A549 (cell line): ENCODE measurements around the gene DYNC2H1. TPM values are rescaled to one million over a fixed set of nuclear protein-coding genes. Genes with fewer than 3 reads are reported as not detected.

Experiments
- ATAC-seq, 2 experiments: fragments of 200-7000 bp in 1 of 2; fragments of >200 bp in 1 of 2; cut with Nextera tagmentation in 1 of 2; cut with Tn5 transposase in 1 of 2; 3 replicates each; pipeline versions ENCODE4 v1.8.0 to v1.9.1; 2018 to 2020; ENCODE audit warnings: mild to moderate bottlenecking in 1 of 2, moderate library complexity in 1 of 2
- CTCF ChIA-PET: fragments of 300-600 bp; sonication (Branson Sonifier 250); formaldehyde crosslinking; extraction: SDS; loops from one replicate; lab custom pipeline; 2021; ENCODE audit warnings: antibody characterized with exemption, inconsistent platforms; lab: Yijun Ruan, JAX
- POLR2A ChIA-PET: fragments of 350-600 bp; formaldehyde crosslinking; extraction: SDS; loops from one replicate; lab custom pipeline; 2021; ENCODE audit warnings: antibody characterized with exemption, inconsistent platforms; lab: Yijun Ruan, JAX
- DNase-seq, 2 experiments: peaks; one replicate each; pipeline versions ENCODE4 v3.0.0 to v3.0.0-alpha.2; 2011 to 2016; ENCODE audit warnings: low read depth in 1 of 2, low spot score in 1 of 2
- FAIRE-seq: peaks from 2 replicates; lab custom pipeline; 2011; peaks lifted over from hg19 to GRCh38; lab: Jason Lieb, UNC
- H3K27ac ChIP-seq, 2 experiments: fragments of >200 bp; sonication (Bioruptor Twin); formaldehyde crosslinking; 3 replicates each; pipeline ENCODE4 v1.5.1; 2016 to 2017
- H3K4me1 ChIP-seq: fragments of >200 bp; sonication (Bioruptor Twin); formaldehyde crosslinking; 3 replicates; pipeline ENCODE4 v1.6.1; 2016
- H3K4me2 ChIP-seq: fragments of >200 bp; sonication (Bioruptor Twin); formaldehyde crosslinking; 3 replicates; pipeline ENCODE4 v1.6.1; 2016
- H3K4me3 ChIP-seq: fragments of >200 bp; sonication (Bioruptor Twin); formaldehyde crosslinking; 3 replicates; pipeline ENCODE4 v1.5.1; 2016
- H3K9me3 ChIP-seq: fragments of >200 bp; sonication (Bioruptor Twin); formaldehyde crosslinking; 3 replicates; pipeline ENCODE4 v1.6.1; 2016
- ATOH8 ChIP-seq: fragments of 250-450 bp; sonication (Bioruptor Pico); IDR thresholded peaks from 2 replicates; pipeline ENCODE4 v1.5.0; 2020; ENCODE audit warnings: low read depth, mild to moderate bottlenecking, moderate library complexity
- CHD2 ChIP-seq: fragments of 150-350 bp; IDR thresholded peaks from 2 replicates; pipeline ENCODE4 v1.6.1; 2014; ENCODE audit warnings: low read length; ENCODE audit not compliant: partially characterized antibody
- CHD4 ChIP-seq: fragments of 200-600 bp; sonication (generic); IDR thresholded peaks from 2 replicates; pipeline ENCODE4 v1.6.1; 2016; ENCODE audit warnings: antibody characterized with exemption, mild to moderate bottlenecking, borderline replicate concordance
- EHF ChIP-seq: fragments of 250-450 bp; sonication (Bioruptor Pico); IDR thresholded peaks from 2 replicates; pipeline ENCODE4 v1.5.0; 2020; ENCODE audit warnings: mild to moderate bottlenecking
- FOSL2 ChIP-seq, 2 experiments: fragments of 450-650 bp in 1 of 2; fragments of >200 bp in 1 of 2; sonication (Bioruptor Twin) in 1 of 2; formaldehyde crosslinking; IDR thresholded peaks; 2 replicates each; pipeline versions ENCODE4 v1.5.0 to v1.6.1; 2016 to 2020; ENCODE audit warnings: mild to moderate bottlenecking in 1 of 2, moderate library complexity in 1 of 2
- HDAC2 ChIP-seq: fragments of 200-600 bp; sonication (generic); IDR thresholded peaks from 2 replicates; pipeline ENCODE4 v1.6.1; 2016
- HMGXB4 ChIP-seq: fragments of 250-450 bp; sonication (Bioruptor Pico); IDR thresholded peaks from 2 replicates; pipeline ENCODE4 v1.5.0; 2021; ENCODE audit warnings: mild to moderate bottlenecking, moderate library complexity, borderline replicate concordance
- JUN ChIP-seq, 2 experiments: fragments of >200 bp; sonication (Bioruptor Twin); formaldehyde crosslinking; IDR thresholded peaks; 2 replicates in 1 of 2; 3 replicates in 1 of 2; pipeline ENCODE4 v1.6.1; 2016 to 2017
- KDM1A ChIP-seq: fragments of 200-600 bp; sonication (generic); IDR thresholded peaks from 2 replicates; pipeline ENCODE4 v1.6.1; 2016; ENCODE audit warnings: low read depth, mild to moderate bottlenecking
- KDM5A ChIP-seq: fragments of 200-600 bp; sonication (generic); IDR thresholded peaks from 2 replicates; pipeline ENCODE4 v1.6.1; 2016; ENCODE audit warnings: antibody characterized with exemption, mild to moderate bottlenecking
- MAX ChIP-seq: IDR thresholded peaks from 2 replicates; pipeline ENCODE4 v1.6.1; 2012
- MYC ChIP-seq: IDR thresholded peaks from 2 replicates; pipeline ENCODE4 v1.6.1; 2012; ENCODE audit warnings: mild to moderate bottlenecking, inconsistent platforms, low read length, improper control_type of control experiment, borderline replicate concordance
- NR3C1 ChIP-seq: fragments of >200 bp; sonication (Bioruptor Twin); formaldehyde crosslinking; IDR thresholded peaks from 3 replicates; pipeline ENCODE4 v1.6.1; 2017
- RAD21 ChIP-seq, 2 experiments: fragments of >200 bp in 1 of 2; sonication (Bioruptor Twin) in 1 of 2; formaldehyde crosslinking in 1 of 2; IDR thresholded peaks in 1 of 2; conservative IDR thresholded peaks in 1 of 2; 2 replicates in 1 of 2; 3 replicates in 1 of 2; pipeline ENCODE4 v1.6.1; 2012 to 2018; ENCODE audit warnings: inconsistent platforms in 1 of 2
- RFX5 ChIP-seq: fragments of 450-650 bp; IDR thresholded peaks from 2 replicates; pipeline ENCODE4 v1.7.1; 2014; ENCODE audit warnings: antibody characterized with exemption, mild to moderate bottlenecking, moderate library complexity
- SMC3 ChIP-seq: fragments of >200 bp; sonication (Bioruptor Twin); formaldehyde crosslinking; IDR thresholded peaks from 3 replicates; pipeline ENCODE4 v1.6.1; 2018; ENCODE audit warnings: inconsistent platforms
- TFCP2L1 ChIP-seq: fragments of 250-450 bp; sonication (Bioruptor Pico); IDR thresholded peaks from 2 replicates; pipeline ENCODE4 v1.5.0; 2021; ENCODE audit warnings: mild to moderate bottlenecking
- ZNF302 ChIP-seq: fragments of 250-450 bp; sonication (Bioruptor Pico); IDR thresholded peaks from 2 replicates; pipeline ENCODE4 v1.9.0; 2021; ENCODE audit warnings: inconsistent platforms, mild to moderate bottlenecking, moderate library complexity
- ZSCAN20 ChIP-seq: fragments of 250-450 bp; sonication (Bioruptor Pico); IDR thresholded peaks from 2 replicates; pipeline ENCODE4 v1.8.0; 2022; ENCODE audit warnings: mild to moderate bottlenecking, moderate library complexity
- WGBS: methylation state at CpG from one replicate; pipeline ENCODE4 v1.1.6; 2017; ENCODE audit errors: missing lambda C conversion rate; 5-methylcytosine and 5-hydroxymethylcytosine counted together
- polyA plus RNA-seq, 4 experiments: library from polyadenylated mRNA; depleted of rRNA in 3 of 4; stranded (reverse); fragments of >200 nt; fragmentation: RNase III in 1 of 4; extraction: RNeasy Plus Mini Kit Qiagen cat#74134 plus additional on column Dnase treatment in 1 of 4; gene quantifications; 2 replicates in 3 of 4; 3 replicates in 1 of 4; pipeline ENCODE4 v1.2.3, GENCODE V29; 2011 to 2017

The DYNC2H1 gene
- polyA plus RNA-seq, 2 of the 4 experiments (the other 2 are of a cell fraction) = 4.9 to 14.8 TPM

GRCh38 chr11:103078710-103079109, 30.5 kb upstream of the DYNC2H1 start:
- Histone ChIP-seq H3K9me3 (no peaks in the 10 kb centered on the region), H3K4me3 (no peak overlapping the region), H3K4me2 (no peak overlapping the region), H3K4me1 (peaks cover 8% of the 10 kb centered on the region; the same call in 2 of the 3 replicates), H3K27ac (no peak overlapping the region)
- 98% methylated on average over 5 of the region's 5 CpGs for WGBS
- FAIRE-seq (no peak), DNase-seq (no peak), ATAC-seq (no peak)
- ChIA-PET CTCF (no interaction called here), POLR2A (no interaction called here)
- no peak for TF ChIP-seq CHD4
- TF ChIP-seq RAD21 (conservative IDR thresholded peaks at IDR 0.05 in 1 of 2, IDR thresholded peaks at IDR 0.05 in 1 of 2) = no peak
- no peak for TF ChIP-seq NR3C1
- no peak for TF ChIP-seq ZNF302

GRCh38 chr11:103079833-103080232, 29.4 kb upstream of the DYNC2H1 start:
- 20% methylated on average over 1 of the region's 1 CpG for WGBS
- no peak overlapping the region for H3K27ac ChIP-seq
- H3K9me3 ChIP-seq = no peaks in the 10 kb centered on the region
- POLR2A ChIA-PET = no interaction called here
- TF ChIP-seq FOSL2 (IDR thresholded peaks at IDR 0.05) = no peak
- 0 out of 2 replicates have a peak, but pooled peaks have one; percentile 26 for TF ChIP-seq FOSL2 (CRISPR knock-in tag; IDR thresholded peaks at IDR 0.05)
- TF ChIP-seq MYC = no peak
- CTCF ChIA-PET = no interaction called here
- FAIRE-seq = no peak
- H3K4me3 ChIP-seq = no peak overlapping the region
- no peak for ATAC-seq
- H3K4me1 ChIP-seq = peaks cover 8% of the 10 kb centered on the region; the same call in 2 of the 3 replicates
- no peak for DNase-seq
- no peak overlapping the region for H3K4me2 ChIP-seq

- no peak for TF ChIP-seq JUN (IDR thresholded peaks at IDR 0.05)
- no peak for TF ChIP-seq RAD21 (conservative IDR thresholded peaks at IDR 0.05 in 1 of 2, IDR thresholded peaks at IDR 0.05 in 1 of 2)
- no peak for TF ChIP-seq ATOH8 (CRISPR knock-in tag)
- Histone ChIP-seq H3K4me3 (no peak overlapping the region), H3K4me2 (no peak overlapping the region), H3K9me3 (no peaks in the 10 kb centered on the region), H3K27ac (no peak overlapping the region), H3K4me1 (peaks cover 15% of the 10 kb centered on the region; the same call in 2 of the 3 replicates)
- FAIRE-seq (no peak), ATAC-seq (no peak), DNase-seq (no peak)
- POLR2A ChIA-PET = no interaction called here
- CTCF ChIA-PET = interaction anchor here (2.0 kb wide), 1 partner anchor 23 kb away, joined by 5 read pairs; the partner anchor contains the start of gene DYNC2H1
- WGBS = 85% methylated on average over 1 of the region's 1 CpG
These were observed 23.4 kb upstream of the DYNC2H1 start for GRCh38 chr11:103085758-103086365.

GRCh38 chr11:103086461-103086860, 22.8 kb upstream of the DYNC2H1 start:
- FAIRE-seq = no peak
- TF ChIP-seq FOSL2 (IDR thresholded peaks at IDR 0.05) (no peak), FOSL2 (CRISPR knock-in tag; IDR thresholded peaks at IDR 0.05) (no peak), KDM5A (no peak), EHF (CRISPR knock-in tag) (no peak), SMC3 (no peak), KDM1A (no peak), CHD2 (no peak), ZSCAN20 (CRISPR knock-in tag) (no peak), MAX (no peak), TFCP2L1 (CRISPR knock-in tag) (no peak), HDAC2 (no peak), RFX5 (no peak), HMGXB4 (CRISPR knock-in tag) (no peak)
- TF ChIP-seq, all 56 proteins: peak for 0
- Histone ChIP-seq H3K27ac (no peak overlapping the region), H3K9me3 (no peaks in the 10 kb centered on the region), H3K4me2 (no peak overlapping the region), H3K4me3 (no peak overlapping the region), H3K4me1 (peaks cover 15% of the 10 kb centered on the region; the same call in 2 of the 3 replicates)
- POLR2A ChIA-PET = no interaction called here
- ATAC-seq (no peak), DNase-seq (no peak)
- CTCF ChIA-PET = no interaction called here
